GM06990 (cell line): ENCODE data around the gene TMEM200A.

ENCODE experiments used
- DNase-seq: peaks from one replicate; pipeline ENCODE4 v3.0.0-alpha.2; 2011; ENCODE audit not compliant: insufficient read length; ENCODE audit errors: extremely low read depth
- H3K27me3 ChIP-seq: replicated peaks from 2 replicates; pipeline ENCODE4 v1.6.0; 2011; ENCODE audit warnings: low read length; ENCODE audit not compliant: control insufficient read depth, insufficient read depth
- H3K36me3 ChIP-seq: 2 replicates; pipeline ENCODE4 v1.5.1; 2011; ENCODE audit warnings: low read length; ENCODE audit not compliant: control insufficient read depth, insufficient read depth
- H3K4me3 ChIP-seq: replicated peaks from 2 replicates; pipeline ENCODE4 v1.5.1; 2011; ENCODE audit warnings: low read depth, mild to moderate bottlenecking, control low read depth, low read length
- TF ChIP-seq, protein P1 (sequence below): IDR thresholded peaks from 2 replicates; pipeline ENCODE4 v1.5.1; 2011; ENCODE audit warnings: low read length, control low read depth, mild to moderate bottlenecking, inconsistent platforms; ENCODE audit not compliant: insufficient read depth, poor library complexity, severe bottlenecking

The TMEM200A gene

DNA sequence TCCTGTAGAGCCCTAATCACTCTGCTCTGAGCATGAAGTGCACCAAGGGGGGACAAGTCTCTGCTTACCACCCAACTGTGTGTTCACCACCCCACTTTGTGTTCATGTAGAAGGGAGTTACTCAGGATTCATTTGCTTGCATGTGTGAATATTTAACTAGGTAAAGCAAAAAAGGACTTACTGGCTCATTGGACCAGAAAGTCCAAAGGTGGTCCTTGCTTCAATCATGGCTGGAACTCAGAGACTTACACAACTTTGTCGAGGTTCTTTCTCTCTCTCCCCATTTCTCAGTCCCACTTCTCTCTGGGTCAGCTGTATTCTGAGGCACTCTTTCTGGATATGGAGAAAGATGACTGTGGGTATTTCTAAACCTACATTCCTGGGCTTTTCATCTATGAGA, 4.0 kb downstream of the TMEM200A start:
- Histone ChIP-seq H3K27me3 (no peaks in the 10 kb centered on the region; the same call in 1 of the 2 replicates), H3K36me3 (no peaks in the 10 kb centered on the region), H3K4me3 (no peak overlapping the region)
- TF ChIP-seq, protein P1, sequence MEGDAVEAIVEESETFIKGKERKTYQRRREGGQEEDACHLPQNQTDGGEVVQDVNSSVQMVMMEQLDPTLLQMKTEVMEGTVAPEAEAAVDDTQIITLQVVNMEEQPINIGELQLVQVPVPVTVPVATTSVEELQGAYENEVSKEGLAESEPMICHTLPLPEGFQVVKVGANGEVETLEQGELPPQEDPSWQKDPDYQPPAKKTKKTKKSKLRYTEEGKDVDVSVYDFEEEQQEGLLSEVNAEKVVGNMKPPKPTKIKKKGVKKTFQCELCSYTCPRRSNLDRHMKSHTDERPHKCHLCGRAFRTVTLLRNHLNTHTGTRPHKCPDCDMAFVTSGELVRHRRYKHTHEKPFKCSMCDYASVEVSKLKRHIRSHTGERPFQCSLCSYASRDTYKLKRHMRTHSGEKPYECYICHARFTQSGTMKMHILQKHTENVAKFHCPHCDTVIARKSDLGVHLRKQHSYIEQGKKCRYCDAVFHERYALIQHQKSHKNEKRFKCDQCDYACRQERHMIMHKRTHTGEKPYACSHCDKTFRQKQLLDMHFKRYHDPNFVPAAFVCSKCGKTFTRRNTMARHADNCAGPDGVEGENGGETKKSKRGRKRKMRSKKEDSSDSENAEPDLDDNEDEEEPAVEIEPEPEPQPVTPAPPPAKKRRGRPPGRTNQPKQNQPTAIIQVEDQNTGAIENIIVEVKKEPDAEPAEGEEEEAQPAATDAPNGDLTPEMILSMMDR: no peak
- no peak for DNase-seq

DNA sequence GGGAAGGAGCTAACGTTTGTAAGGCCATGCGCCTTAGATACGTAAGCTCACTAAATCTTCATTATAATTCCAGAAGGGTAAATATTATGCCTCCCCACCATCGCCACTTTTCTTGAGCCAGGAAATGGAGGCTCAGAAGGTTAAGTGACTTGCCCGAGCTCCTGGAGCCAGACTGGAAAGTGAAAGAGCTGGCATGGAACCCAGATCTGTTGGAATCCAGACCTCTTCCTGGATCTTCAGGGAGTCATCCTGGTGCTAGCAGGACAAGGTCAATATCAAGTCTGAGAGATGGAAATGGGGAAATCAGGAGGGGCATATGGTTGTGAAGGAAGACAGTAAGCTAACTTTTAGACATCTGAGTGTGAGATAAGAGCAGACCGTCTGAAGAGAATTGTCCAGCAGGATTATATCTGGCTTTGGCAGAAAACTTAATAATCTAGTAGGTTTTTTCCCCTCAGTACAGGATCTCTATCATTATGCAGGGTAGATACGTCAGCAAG, 6.2 kb downstream of the TMEM200A start:
- no peaks in the 10 kb centered on the region for H3K36me3 ChIP-seq
- TF ChIP-seq, protein P1: no peak

DNA sequence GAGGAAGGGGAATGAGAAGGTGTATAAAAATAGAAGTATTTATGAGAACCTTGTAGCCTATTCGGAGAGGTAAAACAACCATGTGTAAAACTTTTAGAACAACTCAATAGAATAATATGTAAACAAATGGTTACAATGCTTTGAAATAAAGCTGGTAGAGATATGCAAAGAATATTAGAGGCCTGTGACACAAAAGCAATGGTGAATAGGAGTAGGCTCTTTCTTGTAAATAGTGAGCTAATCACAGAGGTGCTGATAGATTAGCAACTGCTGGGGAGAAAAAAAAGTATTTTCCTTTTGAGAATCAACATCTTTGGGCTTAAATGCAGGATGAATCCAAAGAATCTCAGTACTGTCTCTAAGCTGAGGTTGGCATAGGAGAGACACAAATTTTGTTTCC, 7.0 kb downstream of the TMEM200A start:
- DNase-seq: no peak
- TF ChIP-seq, protein P1: no peak
- Histone ChIP-seq H3K27me3 (no peaks in the 10 kb centered on the region; the same call in 1 of the 2 replicates), H3K4me3 (no peak overlapping the region), H3K36me3 (no peaks in the 10 kb centered on the region)

More for the DNA sequence above, 6.2 kb downstream of the TMEM200A start:
- Histone ChIP-seq H3K4me3 (no peak overlapping the region), H3K27me3 (no peaks in the 10 kb centered on the region; the same call in 1 of the 2 replicates)
- DNase-seq: no peak

DNA sequence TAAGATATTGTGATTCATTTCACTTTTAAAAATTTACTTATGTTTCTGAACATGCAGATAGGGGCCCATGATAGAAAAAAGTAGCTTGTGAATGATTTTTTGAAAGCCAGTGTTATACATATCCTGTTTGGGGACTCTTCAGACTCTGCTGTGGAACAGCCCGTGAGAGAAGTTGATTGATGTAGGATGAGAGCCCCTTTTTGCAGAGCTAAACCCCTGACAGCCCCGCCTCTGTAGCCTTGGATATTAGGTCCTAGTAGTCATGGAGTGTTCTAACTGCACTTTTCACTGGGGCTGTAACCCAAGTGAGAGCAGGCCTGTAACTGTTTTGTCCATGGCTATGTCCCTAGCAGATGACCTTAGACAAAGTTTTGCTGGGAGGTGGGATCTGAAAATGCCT, 8.2 kb downstream of the TMEM200A start:
- no peaks in the 10 kb centered on the region for H3K27me3 ChIP-seq
- H3K4me3 ChIP-seq: no peak overlapping the region
- H3K36me3 ChIP-seq: no peaks in the 10 kb centered on the region
- no peak for DNase-seq
- TF ChIP-seq, protein P1: no peak

DNA sequence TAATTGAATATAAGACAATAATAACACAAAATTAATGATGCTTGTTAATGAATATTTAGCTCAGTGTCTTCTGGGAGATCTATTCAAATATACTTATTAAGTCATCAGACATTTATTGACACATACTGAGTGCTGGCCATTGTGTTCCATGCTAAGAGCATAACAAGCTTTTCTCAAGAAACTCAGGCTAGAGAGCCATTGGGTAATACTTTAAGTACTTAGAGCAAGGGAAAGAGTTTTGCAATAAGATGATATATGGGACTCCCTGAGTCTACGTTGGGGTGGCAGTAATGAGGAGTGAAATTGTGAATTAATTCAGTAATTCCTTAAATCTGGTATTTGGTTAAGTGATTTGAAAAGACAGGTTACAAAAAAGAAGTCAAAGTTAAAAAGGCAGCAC, 11.1 kb downstream of the TMEM200A start:
- no peaks in the 10 kb centered on the region for H3K27me3 ChIP-seq
- TF ChIP-seq, protein P1: no peak
- DNase-seq: no peak
- no peak overlapping the region for H3K4me3 ChIP-seq
- H3K36me3 ChIP-seq: no peaks in the 10 kb centered on the region

DNA sequence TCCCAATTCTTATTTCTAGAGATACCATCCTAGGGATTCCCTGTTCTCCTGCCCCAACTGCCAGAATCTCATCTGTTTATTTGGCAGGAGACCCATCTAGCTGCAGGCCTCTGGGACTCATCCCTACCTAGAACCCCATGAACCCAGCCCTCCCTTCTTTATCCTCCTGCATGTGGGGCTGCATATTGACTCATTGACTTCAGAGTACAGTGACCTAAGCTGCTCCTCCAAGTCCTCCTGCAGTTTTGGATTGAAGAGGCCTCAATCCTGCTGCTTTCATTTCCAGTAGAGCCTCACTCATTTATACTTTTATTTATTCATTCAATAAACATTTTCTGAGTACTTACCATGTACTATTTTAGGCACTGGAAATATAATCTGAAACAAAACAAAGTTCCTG, 11.6 kb downstream of the TMEM200A start:
- TF ChIP-seq, protein P1: no peak
- no peak for DNase-seq
- H3K4me3 ChIP-seq: no peak overlapping the region

More for the DNA sequence above, 11.6 kb downstream of the TMEM200A start:
- H3K27me3 ChIP-seq: no peaks in the 10 kb centered on the region
- H3K36me3 ChIP-seq: no peaks in the 10 kb centered on the region
